ENCODE results near the gene RMDN2. TPM values are rescaled to one million over a fixed set of nuclear protein-coding genes. Genes with fewer than 3 reads are reported as not detected.
"Not testable (repeated sequence)": the region's sequence is repeated elsewhere in the genome, so short reads cannot be mapped to it uniquely, and the experiment has no call there.

RMDN2 gene
- polyA plus RNA-seq, 3 donors, result 7.0 to 14.3 (median 10.7) TPM

GRCh38 chr2:37962740-37963121 is 37.6 kb downstream of the RMDN2 start:
- H3K4me1 ChIP-seq (ENCODE audit: control insufficient read depth in 1 of 2, insufficient read depth in 2 of 2, low read length in 2 of 2); H3K4me2 ChIP-seq (replicated peaks; ENCODE audit: extremely low read depth, low read length, poor library complexity, severe bottlenecking): not testable (repeated sequence)
- peaks cover 9 to 16% of the 10 kb centered on the region in 2 donors for H3K36me3 Mint-ChIP-seq

GRCh38 chr2:37963901-37964300 is 38.8 kb downstream of the RMDN2 start:
- H3K27me3 Mint-ChIP-seq (ENCODE audit: low read depth in 3 of 3); H3K27me3 ChIP-seq (ENCODE audit: control insufficient read depth in 2 of 2, insufficient read depth in 2 of 2, low read length in 2 of 2); H4K20me1 ChIP-seq (ENCODE audit: insufficient read depth, low read length); H3K4me2 ChIP-seq (replicated peaks; ENCODE audit: extremely low read depth, low read length, poor library complexity, severe bottlenecking); H3K4me3 ChIP-seq (replicated peaks in 1 of 3; ENCODE audit: low read depth in 2 of 3, low read length in 3 of 3); H3K9ac ChIP-seq (ENCODE audit: insufficient read depth, low read length, poor library complexity, severe bottlenecking); H2AFZ ChIP-seq (ENCODE audit: insufficient read depth, low read depth, low read length, poor library complexity, severe bottlenecking); intact Hi-C loops (cut with micrococcal nuclease); H3K9me3 ChIP-seq (replicated peaks in 1 of 2; ENCODE audit: control insufficient read depth in 1 of 2, insufficient read depth in 1 of 2, low read length in 2 of 2); H3K4me1 Mint-ChIP-seq; H3K4me1 ChIP-seq (ENCODE audit: control insufficient read depth in 1 of 2, insufficient read depth in 2 of 2, low read length in 2 of 2); H3K4me3 Mint-ChIP-seq; H3K27ac ChIP-seq (ENCODE audit: low read depth in 1 of 2, low read length in 2 of 2); H3K27ac Mint-ChIP-seq; H3K79me2 ChIP-seq (ENCODE audit: insufficient read depth, low read length); DNase-seq; H3K36me3 ChIP-seq (replicated peaks in 1 of 2; ENCODE audit: control insufficient read depth in 1 of 2, insufficient read depth in 2 of 2, low read length in 2 of 2): not testable (repeated sequence)
- Mint-ChIP-seq H3K36me3 (peaks cover 9 to 13% of the 10 kb centered on the region in 2 donors), H3K9me3 (peaks cover 25 to 41% (median 31%) of the 10 kb centered on the region in 7 donors)
- 100% methylated on average over 10 of the region's 33 CpGs for WGBS (ENCODE audit: insufficient coverage)

More at GRCh38 chr2:37962740-37963121, 37.6 kb downstream of the RMDN2 start:
- H3K36me3 ChIP-seq (replicated peaks in 1 of 2; ENCODE audit: control insufficient read depth in 1 of 2, insufficient read depth in 2 of 2, low read length in 2 of 2); H3K79me2 ChIP-seq (ENCODE audit: insufficient read depth, low read length); H3K4me3 ChIP-seq (replicated peaks in 1 of 3; ENCODE audit: low read depth in 2 of 3, low read length in 3 of 3); H3K4me3 Mint-ChIP-seq; H4K20me1 ChIP-seq (ENCODE audit: insufficient read depth, low read length); H3K9me3 ChIP-seq (replicated peaks in 1 of 2; ENCODE audit: control insufficient read depth in 1 of 2, insufficient read depth in 1 of 2, low read length in 2 of 2); H3K27ac ChIP-seq (ENCODE audit: low read depth in 1 of 2, low read length in 2 of 2); H2AFZ ChIP-seq (ENCODE audit: insufficient read depth, low read depth, low read length, poor library complexity, severe bottlenecking); H3K27me3 Mint-ChIP-seq (ENCODE audit: low read depth in 3 of 3); H3K9ac ChIP-seq (ENCODE audit: insufficient read depth, low read length, poor library complexity, severe bottlenecking); DNase-seq; intact Hi-C loops (cut with micrococcal nuclease); H3K4me1 Mint-ChIP-seq; H3K27me3 ChIP-seq (ENCODE audit: control insufficient read depth in 2 of 2, insufficient read depth in 2 of 2, low read length in 2 of 2): not testable (repeated sequence)
- Mint-ChIP-seq H3K9me3 (peaks cover 25 to 46% (median 39%) of the 10 kb centered on the region in 7 donors), H3K27ac (peak overlapping the region in 1 of 7 donors; percentile 21)
- WGBS (ENCODE audit: insufficient coverage), result 82% methylated on average over 8 of the region's 9 CpGs

- Mint-ChIP-seq H3K4me3 (no peak overlapping the region), H3K27me3 (ENCODE audit: low read depth in 3 of 3) (peaks cover 0 to 4% (median 0%) of the 10 kb centered on the region in 3 donors), H3K27ac (no peak overlapping the region), H3K4me1 (peaks cover 6% of the 10 kb centered on the region), H3K36me3 (peaks cover 9% of the 10 kb centered on the region in 2 donors), H3K9me3 (peaks cover 11 to 24% (median 20%) of the 10 kb centered on the region in 7 donors)
- no peak overlapping the region for H3K4me2 ChIP-seq (replicated peaks; ENCODE audit: extremely low read depth, low read length, poor library complexity, severe bottlenecking)
- no peaks in the 10 kb centered on the region for H3K36me3 ChIP-seq (replicated peaks in 1 of 2; ENCODE audit: control insufficient read depth in 1 of 2, insufficient read depth in 2 of 2, low read length in 2 of 2)
- no peaks in the 10 kb centered on the region for H3K27me3 ChIP-seq (ENCODE audit: control insufficient read depth in 2 of 2, insufficient read depth in 2 of 2, low read length in 2 of 2)
- H3K79me2 ChIP-seq (ENCODE audit: insufficient read depth, low read length), result no peaks in the 10 kb centered on the region
- peaks cover 0 to 7% of the 10 kb centered on the region in 2 donors for H3K9me3 ChIP-seq (replicated peaks in 1 of 2; ENCODE audit: control insufficient read depth in 1 of 2, insufficient read depth in 1 of 2, low read length in 2 of 2)
- TF ChIP-seq CTCF (IDR thresholded peaks at IDR 0.05), result no peak
- H2AFZ ChIP-seq (ENCODE audit: insufficient read depth, low read depth, low read length, poor library complexity, severe bottlenecking), result no peak overlapping the region
- no peak overlapping the region for H3K9ac ChIP-seq (ENCODE audit: insufficient read depth, low read length, poor library complexity, severe bottlenecking)
- DNase-seq, result no peak
- intact Hi-C loops (cut with micrococcal nuclease), result no loop called here
- no CpG with 5 or more reads among the region's 3 CpGs for WGBS (ENCODE audit: insufficient coverage)
- no peaks in the 10 kb centered on the region for H3K4me1 ChIP-seq (ENCODE audit: control insufficient read depth in 1 of 2, insufficient read depth in 2 of 2, low read length in 2 of 2)
- no peak overlapping the region for H3K4me3 ChIP-seq (replicated peaks in 1 of 3; ENCODE audit: low read depth in 2 of 3, low read length in 3 of 3)
- H3K27ac ChIP-seq (ENCODE audit: low read depth in 1 of 2, low read length in 2 of 2), result no peak overlapping the region
- no peaks in the 10 kb centered on the region for H4K20me1 ChIP-seq (ENCODE audit: insufficient read depth, low read length)
Observed at GRCh38 chr2:37966326-37966725, 41.2 kb downstream of the RMDN2 start.

Measured in CD14-positive monocyte (primary cell).